Measurements from ENCODE around the gene BEST1.

Gene BEST1

DNA sequence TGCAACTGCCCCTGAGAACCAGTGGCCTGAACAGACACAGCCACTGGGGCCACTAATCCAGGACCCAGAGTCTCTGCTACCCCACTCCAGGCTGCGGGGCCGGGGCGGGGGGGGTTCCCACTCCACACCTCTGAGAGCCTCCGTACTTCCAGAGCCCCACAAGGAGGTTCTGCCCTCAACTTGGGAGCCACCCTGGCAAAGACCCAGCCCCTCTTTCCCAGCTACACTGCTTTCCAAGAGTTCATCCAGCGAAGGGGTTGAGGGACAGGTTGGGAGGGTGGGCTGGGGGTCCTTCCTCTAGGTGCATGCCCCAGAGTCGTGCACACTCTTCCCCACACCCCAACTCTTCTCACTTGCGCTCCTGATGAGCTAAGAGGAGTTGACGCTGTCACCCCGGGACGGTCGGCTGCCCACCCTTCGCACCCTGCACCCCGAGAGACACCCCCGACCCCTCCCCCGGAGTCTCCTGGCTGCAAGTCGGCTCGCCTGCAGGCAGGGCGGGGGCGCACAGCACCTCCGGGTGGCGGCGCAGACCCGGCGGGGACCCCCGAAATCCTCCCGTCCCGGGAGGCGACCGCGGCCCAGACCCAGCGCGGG lies 33.3 kb upstream of the BEST1 start:
- DNase-seq = no peak

DNA sequence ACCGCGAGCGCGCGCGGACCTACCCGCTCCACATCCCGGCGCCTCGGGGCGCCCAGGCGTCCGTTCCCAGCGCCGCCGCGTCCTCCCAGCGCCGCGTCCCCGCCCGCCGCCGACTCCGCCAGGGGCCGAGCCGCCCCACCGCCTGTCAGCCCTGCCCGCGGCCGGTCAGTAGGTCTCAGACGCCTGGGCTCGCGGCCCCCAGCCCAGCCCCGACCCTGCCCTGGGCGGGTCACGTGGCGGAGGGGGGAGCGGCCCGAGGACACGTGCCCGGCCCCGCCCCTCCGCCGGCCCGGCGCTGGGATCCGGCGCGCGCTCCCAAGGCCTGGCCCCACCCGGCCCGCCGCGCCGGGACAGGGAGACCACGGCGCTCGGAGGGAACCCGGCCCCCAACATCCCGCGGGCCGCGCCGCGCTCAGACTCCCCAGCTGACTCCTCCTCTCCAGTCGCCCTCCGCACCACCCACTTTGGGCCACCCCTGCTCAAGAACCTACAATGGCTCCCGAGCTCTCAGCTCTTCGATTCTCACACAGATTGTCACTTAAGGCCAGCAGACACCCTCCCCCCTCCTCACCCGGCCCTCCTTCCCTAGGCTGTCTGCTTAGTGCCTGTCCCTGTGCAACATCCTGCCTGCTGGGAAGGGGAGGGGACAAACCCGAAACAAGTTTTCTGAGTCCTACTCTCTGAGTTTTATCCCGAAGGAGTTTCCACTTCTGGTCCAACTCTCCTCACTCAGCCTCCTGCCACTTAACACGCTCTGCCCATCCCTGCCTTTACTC lies 32.6 kb upstream of the BEST1 start, which contains the start of gene RAB3IL1:
Gene RAB3IL1 (minus strand): TSS at position 233 of the 776 bp plus-strand sequence. CDS start 199 bp downstream, at position 34.
- no peak for DNase-seq

DNA sequence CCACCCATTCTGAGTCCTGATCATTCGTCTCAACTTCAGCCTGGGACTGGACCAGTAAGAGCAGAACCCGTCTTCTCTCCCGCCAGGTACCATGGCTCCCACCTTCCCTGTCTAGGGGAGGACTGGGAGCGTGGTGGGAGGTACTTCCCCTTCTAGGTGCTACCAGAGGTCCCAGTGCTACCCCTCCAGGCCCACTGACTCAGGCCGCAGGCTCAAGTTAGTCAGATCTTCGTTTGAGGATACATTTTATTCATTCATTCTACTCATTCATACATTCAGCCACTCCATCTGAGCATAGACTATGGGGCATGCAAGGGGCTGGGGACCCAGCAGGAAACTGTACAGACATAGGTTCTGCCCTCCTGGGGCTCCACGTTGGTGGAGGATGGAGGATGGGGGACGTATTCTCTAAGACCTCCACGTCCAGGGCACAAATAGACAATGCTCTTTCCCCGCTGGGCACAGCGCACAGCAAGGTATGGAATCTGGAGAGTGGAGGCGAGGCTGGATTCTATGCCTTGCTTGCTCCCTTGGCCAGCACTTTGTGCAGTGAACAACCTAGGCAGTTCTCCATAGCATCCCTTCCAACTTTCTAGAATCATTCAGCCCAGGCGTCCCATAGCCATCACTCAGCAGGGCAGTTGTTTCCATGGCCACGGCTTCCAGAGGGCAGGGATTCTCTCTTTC lies 31.8 kb upstream of the BEST1 start:
- DNase-seq = no peak

DNA sequence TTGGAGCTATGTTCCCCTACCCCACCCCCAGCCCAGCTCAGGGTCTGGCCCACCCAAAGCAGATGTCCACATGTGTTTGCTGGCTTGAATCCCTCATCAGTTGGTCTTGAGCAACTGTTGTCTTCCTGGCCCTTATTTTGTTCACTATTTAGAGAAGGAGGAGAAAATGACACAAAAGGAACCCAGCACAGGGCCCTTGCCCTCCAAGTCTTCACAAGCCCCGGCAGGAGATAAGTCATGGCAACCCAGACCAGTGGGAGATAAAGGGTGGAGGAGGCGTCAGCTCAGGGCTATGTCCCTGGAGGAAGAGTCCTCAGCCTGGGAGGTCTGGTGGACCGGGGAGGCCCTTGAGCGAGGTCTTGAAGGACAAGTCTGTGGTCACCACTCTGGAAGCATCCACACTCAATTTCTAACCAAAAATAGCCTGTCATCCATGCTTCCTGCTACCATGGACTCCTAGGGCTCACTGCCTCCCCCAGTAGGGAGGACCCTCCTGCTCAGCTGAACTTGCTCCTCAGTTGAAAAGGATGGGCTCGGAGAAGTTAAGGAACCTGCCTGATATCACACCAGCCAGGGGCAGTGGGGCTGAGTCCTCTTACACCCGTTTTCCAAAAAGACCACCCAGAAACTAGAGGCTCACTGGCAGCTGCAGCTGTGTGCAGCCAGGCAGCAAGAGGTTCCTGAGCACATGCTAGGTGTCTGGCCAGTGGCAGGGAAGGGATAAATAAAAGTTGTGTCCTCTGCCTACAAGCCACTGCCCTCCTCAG lies 31.0 kb upstream of the BEST1 start:
- DNase-seq = no peak

DNA sequence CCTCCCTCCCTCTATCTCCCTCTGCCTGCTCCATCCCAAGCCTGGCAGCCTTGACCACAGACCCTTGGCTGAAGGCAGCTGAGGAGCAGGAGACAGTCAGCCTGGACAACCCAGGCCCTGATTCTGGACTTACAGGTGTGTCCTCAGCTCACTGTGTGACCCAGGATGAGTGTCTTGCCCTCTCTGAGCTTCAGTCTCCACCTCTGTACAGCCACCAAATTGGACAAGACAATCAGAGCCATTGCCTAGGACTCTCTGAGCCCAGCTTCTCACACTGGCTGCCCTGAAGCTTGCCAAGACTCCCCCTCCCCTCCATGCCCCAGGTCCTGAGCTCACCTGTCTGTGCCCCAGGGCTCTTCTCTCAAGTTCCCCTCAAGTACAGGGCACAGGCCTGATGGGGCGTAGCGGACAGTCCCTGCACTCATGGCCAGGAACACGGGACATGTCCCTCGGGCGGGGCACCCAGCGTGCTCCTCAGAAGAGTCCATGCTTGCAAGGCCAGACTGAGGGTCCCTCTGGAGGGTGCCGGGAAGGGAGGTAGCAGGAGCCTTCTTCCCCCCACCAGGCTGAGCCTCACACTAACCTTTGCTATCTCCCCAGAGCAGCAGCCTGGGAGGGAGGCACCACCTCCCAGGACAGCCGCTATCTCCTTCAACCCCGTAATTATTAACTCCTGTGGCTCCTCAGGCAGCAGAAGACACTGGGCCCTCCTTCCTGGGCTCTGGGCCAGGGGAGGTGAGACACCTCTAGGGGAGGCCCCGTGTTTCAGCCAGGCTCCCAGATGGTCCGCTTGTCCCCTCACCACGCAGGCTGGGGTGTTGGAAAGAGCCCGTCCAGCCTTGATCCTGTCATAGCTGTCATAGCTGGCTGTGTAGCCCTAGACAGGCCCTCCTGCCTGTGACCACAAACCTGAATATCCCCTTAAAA lies 30.2 kb upstream of the BEST1 start:
- no peak for DNase-seq

DNA sequence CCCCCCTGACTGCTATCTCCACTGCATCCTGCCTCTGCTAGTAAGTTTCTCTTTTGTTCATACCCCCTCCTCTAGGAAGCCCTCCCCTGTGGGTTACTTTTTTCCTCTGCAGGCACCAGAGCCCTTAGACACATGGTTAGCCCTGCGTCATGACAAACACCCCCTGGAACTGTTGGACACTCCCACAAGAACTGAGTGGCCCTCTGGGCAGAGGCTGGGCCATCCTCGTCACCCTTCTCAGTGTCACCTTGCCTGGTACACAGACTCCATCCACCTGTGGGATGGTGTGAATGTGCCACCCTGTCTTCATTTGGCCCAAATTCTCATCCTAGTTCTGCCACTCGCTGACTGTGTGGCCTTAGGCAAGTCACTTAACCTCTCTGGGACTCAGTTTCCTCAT lies 28.7 kb upstream of the BEST1 start:
- no peak for DNase-seq

DNA sequence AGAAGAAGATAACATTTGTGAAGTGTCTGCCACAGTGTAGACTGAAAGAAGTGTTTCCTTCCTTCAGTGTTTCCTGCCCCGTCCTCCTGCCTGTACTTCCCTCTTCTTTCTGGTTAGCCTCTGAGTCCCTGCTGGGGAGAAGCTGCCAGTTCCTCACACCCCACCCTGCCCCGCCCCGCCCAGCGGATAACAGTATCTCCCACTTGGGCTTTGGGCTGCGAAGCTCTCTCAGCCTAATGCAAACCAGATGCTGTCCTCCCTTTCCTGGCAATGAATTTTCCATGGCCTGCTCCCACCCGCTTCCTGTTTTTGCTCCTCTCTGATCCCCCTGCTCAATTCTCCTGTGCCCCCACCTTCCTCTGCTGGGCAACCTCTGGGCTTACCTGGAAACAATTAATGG lies 27.6 kb upstream of the BEST1 start:
- DNase-seq = no peak

DNA sequence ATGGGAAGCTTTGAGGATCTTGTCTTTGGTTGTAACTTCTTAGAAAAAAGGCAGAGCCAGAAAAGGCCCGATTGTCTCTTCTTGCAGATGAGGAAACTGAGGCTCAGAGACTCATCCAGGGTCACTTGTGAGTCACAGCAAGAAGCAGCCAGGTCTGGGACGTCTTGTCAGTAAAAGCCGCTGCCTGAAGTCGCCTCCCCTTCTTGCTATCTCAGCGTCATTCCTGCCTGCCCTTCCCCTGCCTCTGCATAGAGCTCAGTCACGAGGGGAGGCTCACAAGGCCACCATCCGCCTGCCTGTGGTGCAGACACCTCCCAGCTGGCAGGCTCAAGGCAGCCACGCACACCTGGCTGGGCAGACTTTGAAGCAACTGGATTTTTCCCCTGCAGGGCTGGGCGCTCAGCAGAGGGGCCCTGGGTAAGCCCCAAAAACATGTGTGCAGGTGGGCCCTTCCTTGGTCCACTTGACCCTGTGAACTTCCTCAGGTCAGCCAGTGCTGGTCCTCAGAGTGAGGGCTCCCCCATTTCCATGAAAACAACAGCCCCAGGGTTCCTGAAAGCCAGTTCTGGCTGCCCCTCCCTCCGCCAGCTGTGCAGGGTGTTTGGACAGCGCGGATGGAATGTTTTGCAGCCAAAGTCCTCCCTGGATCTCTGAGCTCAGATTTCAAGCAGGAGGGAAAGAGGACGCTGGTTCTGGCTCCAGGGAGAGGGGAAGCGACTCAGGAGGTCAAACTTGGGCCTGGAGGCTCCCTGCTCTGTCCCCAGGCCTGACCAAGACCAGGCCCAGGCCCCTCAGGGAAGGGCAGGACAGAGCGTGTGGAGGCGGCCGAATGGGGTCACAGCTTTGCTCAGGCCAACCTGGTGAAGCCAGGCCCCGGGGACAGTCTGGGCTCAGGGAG lies 26.7 kb upstream of the BEST1 start:
- no peak for DNase-seq

DNA sequence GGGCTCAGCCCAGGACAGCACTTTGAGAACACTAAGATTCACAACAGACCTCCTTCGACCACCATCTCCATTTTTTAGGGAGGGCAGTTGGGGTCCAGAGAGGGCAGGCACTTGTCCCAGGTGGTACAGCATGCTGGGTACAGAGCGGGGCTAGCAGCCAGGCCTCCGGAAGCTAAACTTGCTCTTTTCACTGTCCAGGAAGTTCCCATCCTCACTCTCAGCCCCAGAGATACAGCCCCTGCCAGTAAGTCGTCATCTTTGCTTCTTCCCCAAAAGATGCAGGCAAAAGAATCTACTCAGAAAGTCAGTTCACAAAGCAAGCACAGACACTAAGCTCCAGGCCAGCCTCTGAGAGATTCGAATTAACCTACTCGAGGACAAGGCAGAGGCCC lies 26.1 kb upstream of the BEST1 start:
- DNase-seq = no peak

DNA sequence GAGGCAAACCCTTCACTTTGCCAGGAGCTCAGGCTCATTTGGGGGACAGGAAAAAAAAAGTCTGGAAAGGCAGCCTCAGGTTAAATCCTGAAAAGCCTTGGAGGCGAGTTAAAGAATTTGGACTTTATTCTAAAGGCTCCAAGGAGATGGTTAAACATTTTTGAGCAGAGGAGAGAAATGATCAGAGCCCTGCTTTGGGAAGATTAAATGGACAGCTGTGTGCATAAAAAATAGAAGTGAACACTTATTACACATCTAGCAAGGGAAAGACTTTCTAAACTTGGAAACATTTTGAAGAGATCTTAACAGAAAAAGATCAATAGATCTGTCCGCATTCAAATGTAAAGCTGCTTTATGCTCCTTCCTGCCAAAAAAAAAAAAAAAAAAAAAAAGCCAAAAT lies 24.4 kb upstream of the BEST1 start:
- no peak for DNase-seq

DNA sequence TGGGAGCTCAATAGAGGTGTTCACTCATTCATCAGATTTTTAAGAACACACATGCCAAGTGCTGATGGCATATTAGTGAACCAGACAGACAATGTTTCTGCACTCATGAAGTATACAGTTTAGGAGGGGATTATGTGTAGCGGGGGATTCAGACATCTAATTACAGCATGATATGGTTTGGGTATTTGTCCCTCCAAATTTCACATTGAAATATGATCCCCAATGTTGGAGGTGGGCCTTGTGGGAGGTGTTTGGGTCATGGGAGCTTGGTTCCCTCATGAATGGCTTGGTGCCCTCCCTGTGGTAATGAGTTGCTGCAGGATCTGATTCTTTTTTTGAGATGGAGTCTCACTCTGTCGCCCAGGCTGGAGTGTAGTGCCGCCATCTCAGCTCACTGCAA lies 23.9 kb upstream of the BEST1 start:
- no peak for DNase-seq

DNA sequence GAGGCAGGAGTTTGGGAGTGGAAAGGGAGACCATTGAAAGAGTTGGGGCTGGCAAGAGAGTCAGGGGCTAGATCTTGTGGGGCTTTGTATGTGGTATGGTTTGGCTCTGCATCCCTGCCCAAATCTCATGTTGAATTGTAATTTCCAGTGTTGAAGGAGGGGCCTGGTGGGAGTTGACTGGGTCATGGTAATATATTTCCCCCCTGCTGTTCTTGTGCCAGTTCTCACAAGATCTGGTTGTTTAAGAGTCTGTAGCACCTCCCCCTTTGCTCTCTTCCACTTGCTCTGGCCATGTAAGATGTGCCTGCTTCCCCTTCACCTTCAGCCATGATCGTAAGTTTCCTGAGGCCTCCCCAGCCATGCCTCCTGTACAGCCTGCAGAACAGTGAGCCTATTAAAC lies 22.6 kb upstream of the BEST1 start:
- no peak for DNase-seq

DNA sequence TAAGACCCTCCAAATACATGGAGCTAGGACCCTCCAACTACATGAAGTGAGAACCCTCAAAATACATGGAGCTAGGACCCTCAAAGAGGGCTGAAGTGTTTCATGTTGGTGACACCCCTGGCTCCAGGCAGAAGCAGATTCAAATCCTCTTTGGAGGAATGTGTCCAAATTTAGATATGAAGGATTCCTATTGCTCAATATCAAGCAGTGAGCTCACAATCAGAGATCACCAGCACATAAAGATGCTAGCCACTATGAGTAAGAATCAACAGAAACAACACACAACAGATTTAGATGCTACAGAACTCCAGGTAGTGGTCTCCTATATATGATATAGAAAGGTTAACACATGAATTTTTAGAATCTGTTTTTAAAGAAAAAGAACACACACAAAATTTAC lies 21.5 kb upstream of the BEST1 start:
- no peak for DNase-seq

DNA sequence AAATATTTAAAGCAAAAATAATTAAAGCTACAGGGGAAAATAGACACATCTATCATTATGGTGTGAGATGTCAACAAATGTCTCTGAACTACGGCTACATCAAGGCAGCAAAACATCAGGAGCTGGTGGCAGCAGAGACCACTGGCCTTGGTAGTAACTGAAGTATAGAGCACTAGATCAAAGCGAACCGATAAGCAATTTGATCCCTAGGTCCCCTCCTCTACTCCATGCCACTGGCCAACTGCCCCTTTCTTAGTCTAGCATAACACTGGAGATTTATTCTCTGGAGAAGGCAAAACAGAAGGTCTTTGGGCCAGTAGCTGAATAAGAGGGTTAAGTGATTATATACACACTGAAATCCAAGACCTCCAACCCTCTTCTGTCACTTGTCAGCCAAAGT lies 19.2 kb upstream of the BEST1 start:
- DNase-seq = no peak

DNA sequence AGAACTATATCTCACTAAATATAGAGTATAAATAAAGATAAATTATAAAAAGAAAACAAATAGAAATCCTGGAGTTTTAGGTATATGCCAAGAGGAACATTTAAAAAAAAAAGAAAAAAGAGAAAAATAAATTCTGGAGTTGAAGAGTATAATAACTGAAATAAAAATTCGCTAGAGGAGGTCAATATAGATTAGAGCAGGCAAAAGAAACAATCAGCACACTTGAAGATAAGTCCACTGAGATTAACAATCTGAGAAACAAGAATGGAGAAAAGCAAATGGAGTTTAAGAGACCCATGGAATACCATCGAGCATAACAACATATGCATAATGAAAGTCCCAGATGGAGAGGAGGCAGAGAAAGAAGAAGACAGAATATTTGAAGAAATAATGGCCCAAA lies 14.3 kb upstream of the BEST1 start:
- DNase-seq = no peak

DNA sequence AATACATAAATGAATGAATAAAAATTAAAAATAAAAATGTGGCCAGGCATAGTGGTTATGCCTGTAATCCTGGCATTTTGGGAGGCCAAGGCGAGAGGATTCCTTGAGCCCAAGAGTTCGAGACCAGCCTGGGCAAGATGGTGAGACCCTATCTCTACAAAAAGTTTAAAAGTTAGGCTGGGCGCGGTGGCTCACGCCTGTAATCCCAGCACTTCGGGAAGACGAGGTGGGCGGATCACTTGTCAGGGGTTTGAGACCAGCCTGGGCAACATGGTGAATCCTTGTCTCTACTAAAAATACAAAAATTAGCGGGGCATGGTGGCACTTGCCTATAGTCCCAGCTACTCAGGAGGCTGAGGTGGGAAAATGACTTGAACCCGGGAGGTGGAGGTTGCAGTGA lies 9.7 kb upstream of the BEST1 start:
- no peak for DNase-seq

DNA sequence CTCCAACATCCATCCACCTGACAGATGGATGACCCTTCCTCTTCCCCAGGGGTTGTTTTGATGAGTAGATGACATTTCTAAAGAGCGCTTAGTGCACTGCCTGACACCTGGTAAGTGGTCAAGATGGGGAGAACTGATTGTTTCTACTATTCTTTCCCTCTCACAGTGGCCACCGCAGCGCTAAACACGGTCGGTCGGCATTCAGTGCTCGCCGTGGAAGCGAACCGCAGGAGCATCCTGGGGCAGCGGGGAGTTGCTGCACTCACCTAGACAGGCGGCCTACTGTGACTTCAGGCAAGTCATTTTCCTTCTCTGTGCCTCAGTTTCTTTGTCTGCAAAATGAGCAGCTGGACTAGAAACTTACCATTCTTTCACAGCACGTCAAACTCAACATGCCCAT lies 5.0 kb upstream of the BEST1 start:
- no peak for DNase-seq

DNA sequence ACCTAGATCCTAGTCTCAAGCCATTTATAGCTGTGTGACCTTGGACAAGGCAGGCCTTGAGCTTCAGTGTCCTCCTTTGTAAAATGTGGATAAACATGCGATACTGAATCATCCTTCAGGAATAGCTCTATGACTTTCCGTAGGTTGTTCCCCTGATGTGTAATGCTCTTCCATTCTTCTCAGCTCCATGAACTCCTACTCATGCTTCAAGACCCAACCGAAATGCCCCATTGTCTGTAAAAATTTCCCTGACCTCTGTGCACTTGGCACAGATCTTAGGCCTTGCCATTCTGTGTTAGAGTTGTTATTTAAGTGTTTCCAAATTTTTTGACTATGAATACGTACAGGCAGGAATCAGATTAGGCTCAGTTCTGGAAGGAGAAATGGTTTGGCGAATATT lies 3.3 kb upstream of the BEST1 start:
- DNase-seq = no peak

DNA sequence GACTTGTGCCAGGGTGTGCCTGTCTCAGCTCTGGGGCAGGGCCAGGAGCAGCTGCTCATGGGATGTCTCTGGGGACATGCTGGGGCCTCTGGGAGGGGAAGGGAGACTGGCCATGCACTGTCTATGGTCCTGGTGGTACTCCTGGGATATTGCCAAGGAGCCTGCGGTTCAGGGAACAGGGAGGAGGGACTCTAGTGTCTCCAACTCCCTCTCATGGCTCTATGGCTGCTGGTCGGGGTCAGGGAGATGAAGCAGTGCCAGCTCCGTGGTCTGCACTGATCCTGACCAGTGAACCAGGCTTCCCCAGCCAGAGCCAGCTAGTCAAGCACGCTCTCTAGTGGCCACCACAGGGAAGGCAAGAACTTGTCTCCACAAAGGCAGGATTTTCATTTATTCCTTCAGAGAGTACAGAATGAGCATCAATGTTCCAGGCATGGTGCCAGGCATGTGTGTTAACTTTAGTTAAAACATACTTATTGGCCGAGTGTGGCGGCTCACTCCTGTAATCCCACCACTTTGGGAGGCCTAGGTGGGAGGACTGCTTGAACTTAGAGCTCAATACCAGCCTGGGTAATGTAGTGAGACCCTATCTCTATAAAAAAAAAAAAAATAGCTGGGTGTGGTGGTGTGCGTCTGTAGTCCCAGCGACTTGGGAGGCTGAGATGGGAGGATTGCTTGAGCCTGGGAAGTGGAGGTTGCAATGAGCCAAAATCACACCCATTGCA lies 2.5 kb upstream of the BEST1 start:
- peak; percentile 12 to 53 (median 40) for DNase-seq

DNA sequence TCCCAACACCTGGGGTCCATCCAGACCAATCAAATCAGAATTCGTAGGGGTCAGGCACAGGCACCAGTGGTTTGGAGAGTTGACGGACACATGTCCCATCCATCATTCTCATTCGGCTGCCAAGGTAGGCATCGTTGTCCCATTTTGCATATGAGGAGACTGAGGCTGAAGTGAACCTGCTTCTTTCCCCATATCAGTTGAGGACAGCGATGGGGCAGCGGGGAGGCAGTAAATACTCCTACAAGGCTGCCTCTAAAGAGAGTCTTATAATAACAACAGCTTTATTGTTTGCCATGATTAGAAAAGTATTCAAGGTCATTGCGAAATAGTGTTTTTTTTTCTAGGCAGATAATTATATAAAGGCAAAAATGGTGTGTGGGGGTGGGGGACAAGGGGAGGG lies 1.6 kb upstream of the BEST1 start:
- DNase-seq = no peak

Data from stimulated activated naive CD4-positive, alpha-beta T cell (primary cell).